Parietal lobe (tissue), 2 donors: ENCODE data around the gene RHBDF1. TPM values are rescaled to one million over a fixed set of nuclear protein-coding genes. Genes with fewer than 3 reads are reported as not detected.

Source experiments
- small RNA-seq: library from RNA; depleted of rRNA; stranded (forward); fragments of <200 nt; gene quantifications from one replicate; pipeline ENCODE3, GENCODE V24; 2014; ENCODE audit warnings: low replicate concordance
- total RNA-seq: library from RNA; depleted of rRNA; stranded (reverse); fragments of >200 nt; gene quantifications from one replicate; pipeline ENCODE4 v1.2.3, GENCODE V29; 2014

The RHBDF1 gene, protein sequence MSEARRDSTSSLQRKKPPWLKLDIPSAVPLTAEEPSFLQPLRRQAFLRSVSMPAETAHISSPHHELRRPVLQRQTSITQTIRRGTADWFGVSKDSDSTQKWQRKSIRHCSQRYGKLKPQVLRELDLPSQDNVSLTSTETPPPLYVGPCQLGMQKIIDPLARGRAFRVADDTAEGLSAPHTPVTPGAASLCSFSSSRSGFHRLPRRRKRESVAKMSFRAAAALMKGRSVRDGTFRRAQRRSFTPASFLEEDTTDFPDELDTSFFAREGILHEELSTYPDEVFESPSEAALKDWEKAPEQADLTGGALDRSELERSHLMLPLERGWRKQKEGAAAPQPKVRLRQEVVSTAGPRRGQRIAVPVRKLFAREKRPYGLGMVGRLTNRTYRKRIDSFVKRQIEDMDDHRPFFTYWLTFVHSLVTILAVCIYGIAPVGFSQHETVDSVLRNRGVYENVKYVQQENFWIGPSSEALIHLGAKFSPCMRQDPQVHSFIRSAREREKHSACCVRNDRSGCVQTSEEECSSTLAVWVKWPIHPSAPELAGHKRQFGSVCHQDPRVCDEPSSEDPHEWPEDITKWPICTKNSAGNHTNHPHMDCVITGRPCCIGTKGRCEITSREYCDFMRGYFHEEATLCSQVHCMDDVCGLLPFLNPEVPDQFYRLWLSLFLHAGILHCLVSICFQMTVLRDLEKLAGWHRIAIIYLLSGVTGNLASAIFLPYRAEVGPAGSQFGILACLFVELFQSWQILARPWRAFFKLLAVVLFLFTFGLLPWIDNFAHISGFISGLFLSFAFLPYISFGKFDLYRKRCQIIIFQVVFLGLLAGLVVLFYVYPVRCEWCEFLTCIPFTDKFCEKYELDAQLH
- 1.6 TPM for total RNA-seq

DNA sequence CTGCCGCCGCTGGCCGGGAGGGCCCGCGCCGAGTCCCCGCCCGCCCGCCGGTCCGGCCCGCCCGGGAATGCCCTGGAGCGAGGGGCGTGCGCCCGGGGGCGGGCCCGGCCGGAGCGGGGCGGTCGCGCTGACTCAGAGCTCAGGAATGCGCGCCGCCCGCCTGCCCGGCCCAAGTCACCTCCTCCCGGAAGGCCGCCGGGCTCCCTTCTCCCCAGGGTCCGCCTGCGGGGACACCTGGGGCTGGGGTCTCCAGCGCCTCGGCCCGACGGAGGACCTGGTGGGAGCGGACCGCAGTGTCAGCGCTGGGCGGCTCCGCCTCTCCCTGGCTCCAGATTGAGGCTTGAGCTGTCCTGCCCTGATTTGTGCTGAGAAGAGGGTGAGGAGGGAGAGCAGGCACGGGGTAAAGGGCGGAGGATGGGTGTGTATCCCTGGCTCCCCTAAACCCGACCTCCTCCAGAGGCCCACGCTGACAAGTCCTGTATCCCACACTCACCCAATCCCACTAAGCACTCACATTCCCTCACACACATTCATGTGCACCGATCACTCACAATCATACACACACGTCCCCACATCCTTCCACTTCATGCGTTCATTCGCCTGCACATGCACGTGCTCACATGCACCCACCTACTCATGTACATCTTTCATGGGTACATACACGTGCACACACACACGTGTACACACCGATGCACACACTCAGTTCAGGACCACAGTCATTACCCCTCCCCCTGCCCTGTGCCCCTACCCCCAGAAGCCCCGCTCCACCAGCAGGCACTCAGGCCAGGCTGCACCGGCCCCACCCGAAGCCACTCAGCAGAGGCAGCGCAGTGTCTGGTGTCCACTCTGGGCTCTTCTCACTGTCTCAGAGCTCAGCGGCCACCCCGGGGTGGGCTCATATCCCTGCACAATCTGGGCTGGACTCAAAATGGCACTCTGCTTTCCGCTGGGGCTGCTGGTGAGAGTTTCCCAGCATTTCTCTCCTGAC is at the start of gene RHBDF1:
Gene RHBDF1, minus strand, starts transcription at position 71 of the 988 bp plus-strand sequence. CDS start 7,616 bp downstream, outside the sequence.

DNA sequence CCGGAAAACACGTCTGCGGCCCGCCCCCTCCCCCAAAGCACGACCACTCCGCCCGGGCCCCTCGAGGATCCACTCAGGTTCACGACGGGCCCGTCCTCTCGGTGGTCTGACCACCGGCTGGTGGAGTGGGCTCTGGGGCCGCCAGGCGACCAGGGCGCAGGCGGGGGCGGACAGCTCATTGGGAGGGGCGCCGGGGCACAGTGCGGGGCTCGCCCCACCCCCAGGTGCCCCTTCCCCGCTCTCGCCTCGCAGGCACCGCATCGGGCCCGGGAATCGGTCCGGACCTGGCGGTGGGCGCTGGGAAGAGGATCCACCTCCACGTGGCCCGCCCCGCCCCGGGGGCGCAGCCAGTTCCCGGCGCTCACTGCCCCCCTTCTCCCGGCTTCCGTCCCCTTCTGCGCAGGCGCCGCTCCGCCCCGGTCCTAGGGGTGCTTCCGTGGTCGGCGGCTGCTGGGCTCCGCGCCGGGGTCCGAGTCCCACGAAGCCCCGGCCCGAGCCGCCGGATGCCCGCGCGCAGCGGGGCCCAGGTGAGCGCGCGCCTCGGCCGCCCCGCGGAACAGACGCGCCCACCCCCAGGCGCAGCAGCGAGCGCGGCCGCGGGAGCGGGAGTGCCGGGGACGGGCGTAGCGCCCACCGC is 5.5 kb upstream of the RHBDF1 start, which contains the start of gene MPG:
Gene MPG, plus strand, starts transcription at position 419 of the 637 bp plus-strand sequence. Its CDS starts 85 bp downstream, at position 504.

GRCh38 chr16:53346-54236 is 18.8 kb downstream of the RHBDF1 start, which contains the start of the genes POLR3K and SNRNP25:
POLR3K (minus strand) TSS chr16:53608; CDS start chr16:53586, 22 bp downstream.
SNRNP25 (plus strand) TSS chr16:53828; CDS start chr16:54017, 189 bp downstream.

Small RNA genes within 50 kb of the gene (small RNA-seq; reads per million reads assigned to genes)
- gene MIR6859-4 (not detected), gene Z69720.2 (not detected)

Other genes starting within 250 kb of the RHBDF1 start
- 3.8 TPM for gene POLR3K, start 19.0 kb downstream of the RHBDF1 start, total RNA-seq
- 13.8 TPM for gene SNRNP25, start 18.8 kb downstream of the RHBDF1 start, total RNA-seq
- gene MPG, start 5.6 kb upstream of the RHBDF1 start, total RNA-seq = 33.8 TPM
- gene NPRL3, start 66.0 kb upstream of the RHBDF1 start, total RNA-seq = 21.6 TPM
- not detected for gene HBZ, start 80.0 kb upstream of the RHBDF1 start, total RNA-seq
- 7.8 TPM for gene HBM, start 93.3 kb upstream of the RHBDF1 start, total RNA-seq
- 363 TPM for gene HBA2, start 100.2 kb upstream of the RHBDF1 start, total RNA-seq
- 263 TPM for gene HBA1, start 104.0 kb upstream of the RHBDF1 start, total RNA-seq
- gene HBQ1, start 107.8 kb upstream of the RHBDF1 start, total RNA-seq = 4.1 TPM
- 216 TPM for gene LUC7L, start 156.8 kb upstream of the RHBDF1 start, total RNA-seq
- 22.5 TPM for gene FAM234A, start 162.2 kb upstream of the RHBDF1 start, total RNA-seq
- 21.0 TPM for gene RGS11, start 203.3 kb upstream of the RHBDF1 start, total RNA-seq
- 60.1 TPM for gene ARHGDIG, start 208.0 kb upstream of the RHBDF1 start, total RNA-seq
- gene PDIA2, start 210.5 kb upstream of the RHBDF1 start, total RNA-seq = 30.0 TPM